ENCODE results near the gene RPGRIP1L. TPM values are rescaled to one million over a fixed set of nuclear protein-coding genes. Genes with fewer than 3 reads are reported as not detected.

RPGRIP1L gene
- total RNA-seq, 1 experiment from 2014 or later, result 9.8 TPM

- no peak for TF ChIP-seq CDX4 (CRISPR knock-in tag; IDR thresholded peaks at IDR 0.05; ENCODE audit: borderline replicate concordance)
Observed at GRCh38 chr16:53605356-53605755, 98.3 kb downstream of the RPGRIP1L start (continued).

DNA sequence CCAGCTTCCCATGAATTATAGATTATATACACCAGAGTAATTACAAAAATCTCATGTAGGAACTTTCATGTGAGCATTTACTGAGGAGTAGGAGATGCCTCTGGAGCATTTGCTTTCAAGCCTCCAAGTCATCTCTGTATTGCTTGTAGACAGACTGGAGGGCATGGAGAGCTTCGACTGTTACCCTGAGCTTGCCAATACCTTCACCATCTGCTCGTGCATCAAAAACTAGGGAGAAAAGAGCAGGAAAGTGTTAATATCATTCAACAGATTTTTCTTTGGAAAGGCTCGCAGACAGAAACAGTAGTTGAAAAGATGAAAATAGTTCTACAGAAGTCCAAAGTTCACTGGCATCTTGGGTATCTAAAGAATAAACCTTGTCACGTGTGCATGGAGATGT lies 101.7 kb downstream of the RPGRIP1L start:
- ATAC-seq (no peak), DNase-seq (ENCODE audit: low spot score) (no peak)
- POLR2A ChIA-PET, result no interaction called here
- H3K27ac Mint-ChIP-seq, result no peak overlapping the region
- H3K4me1 Mint-ChIP-seq, result no peaks in the 10 kb centered on the region
- CTCF ChIA-PET, result interaction anchor here (1.0 kb wide), 1 partner anchor 52 kb away, joined by 5 read pairs; no protein-coding TSS in a partner anchor
- H3K9me3 Mint-ChIP-seq, result no peaks in the 10 kb centered on the region
- TF ChIP-seq, protein P1, sequence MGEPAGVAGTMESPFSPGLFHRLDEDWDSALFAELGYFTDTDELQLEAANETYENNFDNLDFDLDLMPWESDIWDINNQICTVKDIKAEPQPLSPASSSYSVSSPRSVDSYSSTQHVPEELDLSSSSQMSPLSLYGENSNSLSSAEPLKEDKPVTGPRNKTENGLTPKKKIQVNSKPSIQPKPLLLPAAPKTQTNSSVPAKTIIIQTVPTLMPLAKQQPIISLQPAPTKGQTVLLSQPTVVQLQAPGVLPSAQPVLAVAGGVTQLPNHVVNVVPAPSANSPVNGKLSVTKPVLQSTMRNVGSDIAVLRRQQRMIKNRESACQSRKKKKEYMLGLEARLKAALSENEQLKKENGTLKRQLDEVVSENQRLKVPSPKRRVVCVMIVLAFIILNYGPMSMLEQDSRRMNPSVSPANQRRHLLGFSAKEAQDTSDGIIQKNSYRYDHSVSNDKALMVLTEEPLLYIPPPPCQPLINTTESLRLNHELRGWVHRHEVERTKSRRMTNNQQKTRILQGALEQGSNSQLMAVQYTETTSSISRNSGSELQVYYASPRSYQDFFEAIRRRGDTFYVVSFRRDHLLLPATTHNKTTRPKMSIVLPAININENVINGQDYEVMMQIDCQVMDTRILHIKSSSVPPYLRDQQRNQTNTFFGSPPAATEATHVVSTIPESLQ (CRISPR knock-in tag; IDR thresholded peaks at IDR 0.05), result no peak
- TF ChIP-seq STAT6 (CRISPR knock-in tag; conservative IDR thresholded peaks at IDR 0.05; ENCODE audit: low read depth), result no peak
- TF ChIP-seq FOXP1 (CRISPR knock-in tag; IDR thresholded peaks at IDR 0.05; ENCODE audit: borderline replicate concordance), result no peak
- TF ChIP-seq TEAD4 (CRISPR knock-in tag; IDR thresholded peaks at IDR 0.05), result no peak
- TF ChIP-seq USF2 (CRISPR knock-in tag; IDR thresholded peaks at IDR 0.05), result no peak
- no peak for TF ChIP-seq NR3C1 (CRISPR knock-in tag; conservative IDR thresholded peaks at IDR 0.05; ENCODE audit: low read depth)
- TF ChIP-seq ZNF512 (CRISPR knock-in tag; IDR thresholded peaks at IDR 0.05; ENCODE audit: borderline replicate concordance), result no peak
- no peak for TF ChIP-seq TEAD1 (CRISPR knock-in tag; IDR thresholded peaks at IDR 0.05)
- TF ChIP-seq ATF1 (CRISPR knock-in tag; IDR thresholded peaks at IDR 0.05), result no peak
- TF ChIP-seq NR2C2 (CRISPR knock-in tag; IDR thresholded peaks at IDR 0.05), result no peak
- no peak for TF ChIP-seq SP1 (CRISPR knock-in tag; conservative IDR thresholded peaks at IDR 0.05)
- no peak for TF ChIP-seq PRRX2 (CRISPR knock-in tag; IDR thresholded peaks at IDR 0.05)
- TF ChIP-seq, protein P2, sequence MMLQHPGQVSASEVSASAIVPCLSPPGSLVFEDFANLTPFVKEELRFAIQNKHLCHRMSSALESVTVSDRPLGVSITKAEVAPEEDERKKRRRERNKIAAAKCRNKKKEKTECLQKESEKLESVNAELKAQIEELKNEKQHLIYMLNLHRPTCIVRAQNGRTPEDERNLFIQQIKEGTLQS (CRISPR knock-in tag; conservative IDR thresholded peaks at IDR 0.05), result no peak
- TF ChIP-seq, protein P3, sequence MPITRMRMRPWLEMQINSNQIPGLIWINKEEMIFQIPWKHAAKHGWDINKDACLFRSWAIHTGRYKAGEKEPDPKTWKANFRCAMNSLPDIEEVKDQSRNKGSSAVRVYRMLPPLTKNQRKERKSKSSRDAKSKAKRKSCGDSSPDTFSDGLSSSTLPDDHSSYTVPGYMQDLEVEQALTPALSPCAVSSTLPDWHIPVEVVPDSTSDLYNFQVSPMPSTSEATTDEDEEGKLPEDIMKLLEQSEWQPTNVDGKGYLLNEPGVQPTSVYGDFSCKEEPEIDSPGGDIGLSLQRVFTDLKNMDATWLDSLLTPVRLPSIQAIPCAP (CRISPR knock-in tag; IDR thresholded peaks at IDR 0.05), result no peak
- TF ChIP-seq ZNF263 (CRISPR knock-in tag; IDR thresholded peaks at IDR 0.05; ENCODE audit: low read depth), result no peak
- no peak for TF ChIP-seq ZNF532 (CRISPR knock-in tag; IDR thresholded peaks at IDR 0.05; ENCODE audit: borderline replicate concordance)
- no peak for TF ChIP-seq ZNF138 (CRISPR knock-in tag; conservative IDR thresholded peaks at IDR 0.05)
- H3K4me3 Mint-ChIP-seq, result no peak overlapping the region
- H3K27me3 Mint-ChIP-seq (ENCODE audit: low read depth), result no peaks in the 10 kb centered on the region
- no peaks in the 10 kb centered on the region; the same call in 1 of the 2 replicates for H3K36me3 Mint-ChIP-seq

Measured in WTC11 (cell line).